Psoas muscle (tissue), 8 donors: ENCODE results near the gene TAOK1. TPM values are rescaled to one million over a fixed set of nuclear protein-coding genes. Genes with fewer than 3 reads are reported as not detected.

Source experiments
- ATAC-seq, 4 donors: fragments of 200-7000 bp; cut with Tn5 transposase; one replicate each; pipeline ENCODE4 v1.9.1; 2020; ENCODE audit warnings: moderate library complexity in 3 of 4, mild to moderate bottlenecking in 2 of 4
- DNase-seq, 2 donors: peaks; one replicate each; pipeline ENCODE4 v3.0.0-alpha.2; 2020
- H3K27ac ChIP-seq: fragments of 200-600 bp; one replicate; pipeline ENCODE4 v1.8.0; 2022
- H3K27me3 ChIP-seq, 3 donors: fragments of 200-600 bp in 1 of 3; one replicate each; pipeline versions ENCODE4 v1.6.1 to v1.8.0; 2013 to 2022; ENCODE audit warnings: low read length in 2 of 3, mild to moderate bottlenecking in 2 of 3, moderate library complexity in 1 of 3; ENCODE audit not compliant: insufficient read depth in 3 of 3
- H3K36me3 ChIP-seq, 2 donors: fragments of 200-600 bp in 1 of 2; one replicate each; pipeline versions ENCODE4 v1.6.1 to v1.8.0; 2013 to 2022; ENCODE audit warnings: low read depth in 1 of 2, mild to moderate bottlenecking in 1 of 2, moderate library complexity in 1 of 2; ENCODE audit not compliant: insufficient read depth in 1 of 2
- H3K4me1 ChIP-seq: fragments of 200-600 bp; one replicate; pipeline ENCODE4 v1.8.0; 2022
- H3K4me3 ChIP-seq: fragments of 200-600 bp; one replicate; pipeline ENCODE4 v1.8.0; 2022; ENCODE audit warnings: mild to moderate bottlenecking
- H3K9me3 ChIP-seq: fragments of 200-600 bp; one replicate; pipeline ENCODE4 v1.8.0; 2022
- CTCF ChIP-seq: fragments of 200-600 bp; IDR thresholded peaks from one replicate; pipeline ENCODE4 v1.8.0; 2022; ENCODE audit warnings: antibody characterized with exemption
- WGBS, 3 donors: extraction: QIAGEN DNeasy Blood & Tissue Kit; methylation state at CpG; one replicate each; pipeline versions ENCODE4 v1.1.6 to v1.1.7; 2013; 5-methylcytosine and 5-hydroxymethylcytosine counted together
- intact Hi-C, 2 donors: fragments of 100-400 bp; cut with DNase I; formaldehyde crosslinking; loops; one replicate each; pipeline versions ENCODE4 v1.11.0 to v1.14.2; 2022
- polyA plus RNA-seq, 3 donors: library from polyadenylated mRNA; stranded (reverse); fragments of 200-250 nt; gene quantifications; one replicate each; pipeline ENCODE4 v1.2.3, GENCODE V29; 2013
- total RNA-seq, 4 donors: library from RNA; stranded (reverse); fragmentation: NEBNext Ultra II Directional in 2 of 4; extraction: Animal tissue kit (Norgen Biotek cat#: 25700) in 2 of 4; gene quantifications; one replicate each; pipeline versions ENCODE4 v1.2.1 to v1.2.4, GENCODE V29; 2021 to 2023
- donor health status: healthy with polysubstance abuse.
- donor health status: DM: no; HTN: no; CAD: no; lungs with moderate emphysema.
- donor health status: Bipolar disorder and iron deficiency.
- donor health status: healthy.
- donor health status: DM: yes; HTN: yes; CAD: no.
- donor health status: DM: no; HTN: no; CAD: no.
- donor health status: DM: no; HTN: no; CAD: no.
- donor health status: DM: yes; HTN: yes; CAD: no.

Gene TAOK1
- total and polyA plus RNA-seq, 7 donors = 6.3 to 49.8 (median 42.5) TPM

DNA sequence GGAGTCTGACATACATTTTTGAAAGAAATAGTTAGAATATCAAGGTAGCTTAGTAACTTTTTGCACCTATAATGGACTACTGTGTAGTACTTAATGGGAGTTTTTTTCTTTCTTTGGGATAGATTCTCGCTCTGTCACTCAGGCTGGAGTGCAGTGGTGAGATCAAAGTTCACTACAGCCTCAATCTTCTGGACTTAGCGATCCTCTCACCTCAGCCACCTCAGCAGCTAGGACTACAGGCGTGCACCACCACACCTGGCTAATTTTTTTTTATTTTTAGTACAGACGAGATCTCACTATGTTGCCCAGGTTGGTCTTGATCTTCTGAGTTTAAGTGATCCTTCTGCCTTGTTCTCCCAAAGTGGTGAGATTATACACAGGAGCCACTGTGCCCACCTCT is 9.5 kb downstream of the TAOK1 start:
- peaks cover 17% of the 10 kb centered on the region for H3K4me1 ChIP-seq
- no peak for DNase-seq
- 94 to 96% (median 95%) methylated on average over 4 of the region's 4 CpGs for WGBS, 3 donors
- H3K9me3 ChIP-seq = no peaks in the 10 kb centered on the region
- ATAC-seq = no peak
- H3K36me3 ChIP-seq = peaks cover 0 to 38% of the 10 kb centered on the region in 2 donors
- no peaks in the 10 kb centered on the region for H3K27me3 ChIP-seq
- no peak overlapping the region for H3K27ac ChIP-seq
- H3K4me3 ChIP-seq = no peak overlapping the region
- no peak for TF ChIP-seq CTCF
- intact Hi-C loops = loop anchor here in 1 of 2 donors (10.0 kb wide), 1 partner anchor 55 kb away; no protein-coding TSS in a partner anchor

- Histone ChIP-seq H3K4me3 (no peak overlapping the region), H3K4me1 (peaks cover 12% of the 10 kb centered on the region), H3K27ac (no peak overlapping the region), H3K27me3 (no peaks in the 10 kb centered on the region), H3K9me3 (no peaks in the 10 kb centered on the region), H3K36me3 (peaks cover 0 to 46% of the 10 kb centered on the region in 2 donors)
- ATAC-seq (no peak), DNase-seq (no peak)
- no peak for TF ChIP-seq CTCF
- intact Hi-C loops = no loop called here
- 98 to 99% (median 99%) methylated on average over 4 of the region's 4 CpGs for WGBS, 3 donors
Observed at GRCh38 chr17:29400818-29401217, 10.7 kb downstream of the TAOK1 start.

GRCh38 chr17:29401258-29401657 is 11.1 kb downstream of the TAOK1 start:
- no peaks in the 10 kb centered on the region for H3K9me3 ChIP-seq
- no peaks in the 10 kb centered on the region for H3K27me3 ChIP-seq
- H3K27ac ChIP-seq = no peak overlapping the region
- peaks cover 0 to 46% of the 10 kb centered on the region in 2 donors for H3K36me3 ChIP-seq
- no peak overlapping the region for H3K4me3 ChIP-seq
- ATAC-seq = no peak
- no peak for DNase-seq
- H3K4me1 ChIP-seq = peaks cover 8% of the 10 kb centered on the region
- 92 to 96% (median 93%) methylated on average over 4 of the region's 4 CpGs for WGBS, 3 donors
- no peak for TF ChIP-seq CTCF
- intact Hi-C loops = no loop called here

DNA sequence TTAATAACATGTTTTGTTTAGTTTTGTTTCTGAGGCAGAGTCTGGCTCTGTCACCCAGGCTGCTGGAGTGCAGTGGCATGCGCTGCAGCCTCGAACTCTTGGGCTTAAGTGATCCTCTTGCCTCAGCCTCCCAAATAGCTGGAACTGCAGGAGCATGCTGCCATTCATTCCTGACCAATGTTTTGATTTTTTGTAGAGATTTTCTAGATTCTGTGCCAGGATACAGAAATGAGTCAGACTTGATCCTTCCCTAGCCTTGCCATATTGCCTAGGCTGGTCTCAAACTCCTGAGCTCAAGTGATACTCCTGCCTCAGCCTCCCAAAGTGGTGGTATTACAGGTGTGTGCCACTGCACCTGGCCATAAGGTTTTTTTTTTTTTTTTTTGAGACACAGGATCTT is 17.7 kb downstream of the TAOK1 start:
- no peak for DNase-seq
- Histone ChIP-seq H3K27me3 (no peaks in the 10 kb centered on the region), H3K36me3 (peaks cover 0 to 22% of the 10 kb centered on the region in 2 donors), H3K27ac (no peak overlapping the region), H3K9me3 (no peaks in the 10 kb centered on the region), H3K4me3 (no peak overlapping the region), H3K4me1 (peaks cover 17% of the 10 kb centered on the region)
- no peak for ATAC-seq
- intact Hi-C loops = no loop called here
- no peak for TF ChIP-seq CTCF
- 93 to 98% (median 94%) methylated on average over 2 of the region's 2 CpGs for WGBS, 3 donors

GRCh38 chr17:29409963-29410362 is 19.8 kb downstream of the TAOK1 start:
- ATAC-seq (no peak), DNase-seq (no peak)
- Histone ChIP-seq H3K27me3 (no peaks in the 10 kb centered on the region), H3K9me3 (no peaks in the 10 kb centered on the region), H3K27ac (no peak overlapping the region), H3K4me1 (peaks cover 19% of the 10 kb centered on the region), H3K4me3 (no peak overlapping the region), H3K36me3 (peaks cover 0 to 13% of the 10 kb centered on the region in 2 donors)
- intact Hi-C loops = no loop called here
- 84 to 86% (median 85%) methylated on average over 6 of the region's 6 CpGs for WGBS, 3 donors
- no peak for TF ChIP-seq CTCF
